Endodermal cell (in vitro differentiated cells): ENCODE results near the gene CDH13. TPM values are rescaled to one million over a fixed set of nuclear protein-coding genes. Genes with fewer than 3 reads are reported as not detected.

Experiments used
- DNase-seq: peaks from one replicate; pipeline ENCODE4 v3.0.0-alpha.2; 2017
- H3K27ac ChIP-seq: 2 replicates; pipeline ENCODE4 v1.5.1; 2013; ENCODE audit warnings: mild to moderate bottlenecking, low read depth, low read length, moderate library complexity
- H3K27me3 ChIP-seq: 2 replicates; pipeline ENCODE4 v1.6.1; 2013; ENCODE audit warnings: mild to moderate bottlenecking, low read length, moderate library complexity; ENCODE audit not compliant: insufficient read depth, control insufficient read depth, poor library complexity, severe bottlenecking
- H3K36me3 ChIP-seq: 2 replicates; pipeline ENCODE4 v1.7.0; 2013; ENCODE audit warnings: mild to moderate bottlenecking, low read length, moderate library complexity; ENCODE audit not compliant: control insufficient read depth, insufficient read depth
- H3K4me1 ChIP-seq: one replicate; pipeline ENCODE4 v1.7.0; 2013; ENCODE audit warnings: low read length; ENCODE audit not compliant: control insufficient read depth, insufficient read depth
- H3K4me3 ChIP-seq: 2 replicates; pipeline ENCODE4 v1.5.1; 2013; ENCODE audit warnings: mild to moderate bottlenecking, low read length, moderate library complexity
- H3K9ac ChIP-seq: 2 replicates; pipeline ENCODE4 v1.6.1; 2013; ENCODE audit warnings: mild to moderate bottlenecking, low read length, moderate library complexity; ENCODE audit not compliant: poor library complexity, severe bottlenecking; ENCODE audit errors: extremely low read depth
- H3K9me3 ChIP-seq: 2 replicates; pipeline ENCODE4 v1.6.1; 2013; ENCODE audit warnings: mild to moderate bottlenecking, low read length, moderate library complexity; ENCODE audit not compliant: control insufficient read depth
- H3K27ac Mint-ChIP-seq: 2 replicates; pipeline ENCODE4 v1.8.0; 2020; ENCODE audit warnings: mixed read lengths
- H3K27me3 Mint-ChIP-seq: 2 replicates; pipeline ENCODE4 v1.8.0; 2021; ENCODE audit warnings: mild to moderate bottlenecking, mixed read lengths; ENCODE audit not compliant: insufficient read depth
- H3K36me3 Mint-ChIP-seq: 2 replicates; pipeline ENCODE4 v1.8.0; 2020; ENCODE audit warnings: low read depth, mixed read lengths
- H3K4me1 Mint-ChIP-seq: 2 replicates; pipeline ENCODE4 v1.8.0; 2020; ENCODE audit warnings: mixed read lengths
- H3K4me3 Mint-ChIP-seq: 2 replicates; pipeline ENCODE4 v1.8.0; 2020; ENCODE audit warnings: mild to moderate bottlenecking, moderate library complexity, mixed read lengths
- H3K9me3 Mint-ChIP-seq: 2 replicates; pipeline ENCODE4 v1.8.0; 2020; ENCODE audit warnings: mild to moderate bottlenecking, mixed read lengths
- CTCF ChIP-seq: fragments of 200-600 bp; sonication (generic); conservative IDR thresholded peaks from 2 replicates; pipeline ENCODE4 v1.5.0; 2021; ENCODE audit warnings: antibody characterized with exemption, mild to moderate bottlenecking
- WGBS, 2 experiments: methylation state at CpG; one replicate each; pipeline versions ENCODE4 v1.1.5 to v1.1.7; 2013; ENCODE audit warnings: missing lambda C conversion rate in 2 of 2, mixed read lengths in 1 of 2; ENCODE audit not compliant: insufficient coverage in 1 of 2, insufficient read length in 1 of 2; 5-methylcytosine and 5-hydroxymethylcytosine counted together
- total RNA-seq, 2 donors: library from RNA; stranded (reverse); fragmentation: NEBNext Ultra II Directional in 1 of 2; extraction: Animal tissue kit (Norgen Biotek cat#: 25700) in 1 of 2; gene quantifications; 2 replicates in 1 of 2; 3 replicates in 1 of 2; pipeline ENCODE4 v1.2.1, GENCODE V29; 2021

The CDH13 gene
- total RNA-seq, 2 donors from 2014 or later: 0.86 to 1.8 TPM

GRCh38 chr16:83374979-83375378, 748.2 kb downstream of the CDH13 start:
- H3K4me1 Mint-ChIP-seq: no peaks in the 10 kb centered on the region
- no peaks in the 10 kb centered on the region for H3K4me1 ChIP-seq
- no peak overlapping the region for H3K4me3 Mint-ChIP-seq
- H3K27ac ChIP-seq: no peak overlapping the region
- no peaks in the 10 kb centered on the region for H3K9me3 Mint-ChIP-seq
- no peaks in the 10 kb centered on the region for H3K9me3 ChIP-seq
- H3K36me3 Mint-ChIP-seq: no peaks in the 10 kb centered on the region
- no peaks in the 10 kb centered on the region for H3K36me3 ChIP-seq
- no peak for DNase-seq
- no peak overlapping the region for H3K9ac ChIP-seq
- WGBS, 2 experiments: 89 to 100% methylated on average over 1 to 3 of the region's 3 CpGs
- H3K27me3 ChIP-seq: no peaks in the 10 kb centered on the region
- no peak for TF ChIP-seq CTCF
- no peak overlapping the region for H3K27ac Mint-ChIP-seq
- H3K27me3 Mint-ChIP-seq: peaks cover 6% of the 10 kb centered on the region
- H3K4me3 ChIP-seq: no peak overlapping the region

DNA sequence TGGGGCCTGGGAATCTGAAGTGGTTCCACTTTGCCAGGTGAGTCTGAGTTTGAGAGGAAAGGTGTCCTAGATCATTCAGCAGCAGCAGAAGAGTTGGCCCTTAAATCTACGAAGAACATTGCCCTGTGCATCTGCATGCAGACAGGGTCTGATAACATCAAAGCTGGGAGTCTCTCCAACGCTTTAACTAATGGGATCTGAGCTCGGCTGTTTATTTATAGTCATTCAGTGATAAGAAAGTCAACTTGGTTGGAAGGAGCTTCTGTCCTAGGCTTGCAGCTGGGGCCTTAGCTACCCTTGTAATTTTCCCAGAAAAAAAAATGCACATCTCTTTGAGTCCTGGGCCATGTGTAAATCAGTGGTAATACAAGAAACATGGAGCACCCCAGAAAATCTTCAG, 763.0 kb downstream of the CDH13 start:
- 34 to 57% methylated on average over 3 of the region's 3 CpGs for WGBS, 2 experiments
- Histone ChIP-seq H3K4me3 (peak overlapping the region; percentile 45), H3K9me3 (no peaks in the 10 kb centered on the region), H3K9ac (peak overlapping the region; percentile 8), H3K27me3 (no peaks in the 10 kb centered on the region), H3K27ac (no peak overlapping the region), H3K36me3 (no peaks in the 10 kb centered on the region), H3K4me1 (peaks cover 4% of the 10 kb centered on the region)
- H3K36me3 Mint-ChIP-seq: no peaks in the 10 kb centered on the region
- H3K9me3 Mint-ChIP-seq: peaks cover 4% of the 10 kb centered on the region
- peak overlapping the region; percentile 8 for H3K4me3 Mint-ChIP-seq
- peak; percentile 47 for DNase-seq
- H3K27ac Mint-ChIP-seq: peak overlapping the region; percentile 52
- peaks cover 2% of the 10 kb centered on the region for H3K27me3 Mint-ChIP-seq
- TF ChIP-seq CTCF: no peak
- H3K4me1 Mint-ChIP-seq: peaks cover 17% of the 10 kb centered on the region

- 53 to 67% methylated on average over 1 to 3 of the region's 3 CpGs for WGBS, 2 experiments
- Mint-ChIP-seq H3K27me3 (peaks cover 5% of the 10 kb centered on the region), H3K4me1 (peaks cover 17% of the 10 kb centered on the region), H3K9me3 (peaks cover 4% of the 10 kb centered on the region), H3K27ac (peak overlapping the region; percentile 56), H3K4me3 (no peak overlapping the region), H3K36me3 (no peaks in the 10 kb centered on the region)
- H3K4me1 ChIP-seq: peaks cover 4% of the 10 kb centered on the region
- H3K9me3 ChIP-seq: no peaks in the 10 kb centered on the region
- H3K9ac ChIP-seq: no peak overlapping the region
- TF ChIP-seq CTCF: no peak
- DNase-seq: no peak
- H3K27ac ChIP-seq: no peak overlapping the region
- no peak overlapping the region for H3K4me3 ChIP-seq
- H3K27me3 ChIP-seq: no peaks in the 10 kb centered on the region
- H3K36me3 ChIP-seq: no peaks in the 10 kb centered on the region
Observed at GRCh38 chr16:83390759-83391158, 764.0 kb downstream of the CDH13 start.
